Measurements from ENCODE around the gene FYB1. TPM values are rescaled to one million over a fixed set of nuclear protein-coding genes. Genes with fewer than 3 reads are reported as not detected.

Gene FYB1
- total RNA-seq, 1 experiment from 2014 or later, result 0.42 TPM

- intact Hi-C loops (cut with micrococcal nuclease), result no loop called here
- no TSS peak for BruUV-seq (replicated peaks)
- Histone ChIP-seq H3K4me1 (ENCODE audit: control insufficient read depth in 1 of 2, insufficient read depth in 2 of 2, low read length in 2 of 2) (no peaks in the 10 kb centered on the region), H3K4me2 (ENCODE audit: low read length) (no peak overlapping the region), H3K9me3 (ENCODE audit: control insufficient read depth in 1 of 2, insufficient read depth in 1 of 2, low read depth in 1 of 2, low read length in 2 of 2) (no peaks in the 10 kb centered on the region), H3K9me2 (ENCODE audit: insufficient read depth) (no peaks in the 10 kb centered on the region), H3K27ac (ENCODE audit: low read depth, low read length) (no peak overlapping the region), H3K4me3 (replicated peaks in 1 of 2; ENCODE audit: low read depth in 1 of 2, low read length in 2 of 2) (no peak overlapping the region), H3K36me3 (ENCODE audit: control insufficient read depth in 1 of 2, insufficient read depth in 2 of 2, low read length in 2 of 2) (no peaks in the 10 kb centered on the region), H3K27me3 (ENCODE audit: insufficient read depth, low read length) (no peaks in the 10 kb centered on the region), H3K79me2 (ENCODE audit: insufficient read depth, low read length) (no peaks in the 10 kb centered on the region), H2AFZ (ENCODE audit: low read depth, low read length, poor library complexity, severe bottlenecking) (peak overlapping the region; percentile 45), H4K20me1 (ENCODE audit: insufficient read depth) (no peaks in the 10 kb centered on the region), H3K9ac (ENCODE audit: low read length) (no peak overlapping the region)
- TF ChIP-seq YY1 (IDR thresholded peaks at IDR 0.05; ENCODE audit: extremely low read depth, insufficient replicate concordance, low read depth, low read length) (no peak), SIN3A (IDR thresholded peaks at IDR 0.05; ENCODE audit: low read depth) (no peak), POLR2AphosphoS5 (IDR thresholded peaks at IDR 0.05; ENCODE audit: low read depth, low read length) (no peak), RAD21 (IDR thresholded peaks at IDR 0.05; ENCODE audit: low read depth) (no peak), ZFX (IDR thresholded peaks at IDR 0.05) (no peak), CTCF (IDR thresholded peaks at IDR 0.05 in 2 of 3, conservative IDR thresholded peaks at IDR 0.05 in 1 of 3; ENCODE audit: borderline replicate concordance in 1 of 3, insufficient read depth in 1 of 3, low read depth in 2 of 3, low read length in 2 of 3) (no peak)
- TF ChIP-seq, protein P1, sequence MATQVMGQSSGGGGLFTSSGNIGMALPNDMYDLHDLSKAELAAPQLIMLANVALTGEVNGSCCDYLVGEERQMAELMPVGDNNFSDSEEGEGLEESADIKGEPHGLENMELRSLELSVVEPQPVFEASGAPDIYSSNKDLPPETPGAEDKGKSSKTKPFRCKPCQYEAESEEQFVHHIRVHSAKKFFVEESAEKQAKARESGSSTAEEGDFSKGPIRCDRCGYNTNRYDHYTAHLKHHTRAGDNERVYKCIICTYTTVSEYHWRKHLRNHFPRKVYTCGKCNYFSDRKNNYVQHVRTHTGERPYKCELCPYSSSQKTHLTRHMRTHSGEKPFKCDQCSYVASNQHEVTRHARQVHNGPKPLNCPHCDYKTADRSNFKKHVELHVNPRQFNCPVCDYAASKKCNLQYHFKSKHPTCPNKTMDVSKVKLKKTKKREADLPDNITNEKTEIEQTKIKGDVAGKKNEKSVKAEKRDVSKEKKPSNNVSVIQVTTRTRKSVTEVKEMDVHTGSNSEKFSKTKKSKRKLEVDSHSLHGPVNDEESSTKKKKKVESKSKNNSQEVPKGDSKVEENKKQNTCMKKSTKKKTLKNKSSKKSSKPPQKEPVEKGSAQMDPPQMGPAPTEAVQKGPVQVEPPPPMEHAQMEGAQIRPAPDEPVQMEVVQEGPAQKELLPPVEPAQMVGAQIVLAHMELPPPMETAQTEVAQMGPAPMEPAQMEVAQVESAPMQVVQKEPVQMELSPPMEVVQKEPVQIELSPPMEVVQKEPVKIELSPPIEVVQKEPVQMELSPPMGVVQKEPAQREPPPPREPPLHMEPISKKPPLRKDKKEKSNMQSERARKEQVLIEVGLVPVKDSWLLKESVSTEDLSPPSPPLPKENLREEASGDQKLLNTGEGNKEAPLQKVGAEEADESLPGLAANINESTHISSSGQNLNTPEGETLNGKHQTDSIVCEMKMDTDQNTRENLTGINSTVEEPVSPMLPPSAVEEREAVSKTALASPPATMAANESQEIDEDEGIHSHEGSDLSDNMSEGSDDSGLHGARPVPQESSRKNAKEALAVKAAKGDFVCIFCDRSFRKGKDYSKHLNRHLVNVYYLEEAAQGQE (IDR thresholded peaks at IDR 0.05; ENCODE audit: low read depth), result no peak
- no peak for DNase-seq (ENCODE audit: low read depth, low spot score)
- RAD21 ChIA-PET (ENCODE audit: low non-redundant PET in 1 of 2, low total read pairs in 2 of 2, uncharacterized antibody in 2 of 2, unreplicated experiment in 2 of 2), result no interaction called here
- POLR2A ChIA-PET, result no interaction called here
- CTCF ChIA-PET, result no interaction called here
- no peak for ATAC-seq
Observed at GRCh38 chr5:39206630-39207321, 12.6 kb downstream of the FYB1 start.

Data from HCT116 (cell line).